IMR-90 (cell line): Measurements from ENCODE around the gene TENM3.

ENCODE experiments used
- MAZ ChIP-seq: IDR thresholded peaks from 2 replicates; pipeline ENCODE4 v1.6.1; 2012; ENCODE audit warnings: low read depth, mild to moderate bottlenecking, low read length, improper control_type of control experiment, moderate library complexity, borderline replicate concordance
- NFE2L2 ChIP-seq: fragments of 150-350 bp; IDR thresholded peaks from 2 replicates; pipeline ENCODE4 v1.6.1; 2016; ENCODE audit warnings: low read depth, mild to moderate bottlenecking, low read length
- POLR2A ChIP-seq: IDR thresholded peaks from 2 replicates; pipeline ENCODE4 v1.6.1; 2012; ENCODE audit warnings: mild to moderate bottlenecking, low read depth, low read length
- RAD21 ChIP-seq: IDR thresholded peaks from 2 replicates; pipeline ENCODE4 v1.6.1; 2012; ENCODE audit warnings: low read length, improper control_type of control experiment
- SMC3 ChIP-seq: fragments of 150-350 bp; IDR thresholded peaks from 2 replicates; pipeline ENCODE4 v1.6.1; 2016; ENCODE audit warnings: low read depth, mild to moderate bottlenecking, antibody characterized with exemption, low read length, moderate library complexity
- TF ChIP-seq, protein P1 (sequence below): conservative IDR thresholded peaks from 2 replicates; pipeline ENCODE4 v1.5.1; 2012; ENCODE audit warnings: mild to moderate bottlenecking, low read depth, low read length, improper control_type of control experiment

GRCh38 chr4:182320092-182320491, 76.9 kb downstream of the TENM3 start:
- TF ChIP-seq, protein P1, sequence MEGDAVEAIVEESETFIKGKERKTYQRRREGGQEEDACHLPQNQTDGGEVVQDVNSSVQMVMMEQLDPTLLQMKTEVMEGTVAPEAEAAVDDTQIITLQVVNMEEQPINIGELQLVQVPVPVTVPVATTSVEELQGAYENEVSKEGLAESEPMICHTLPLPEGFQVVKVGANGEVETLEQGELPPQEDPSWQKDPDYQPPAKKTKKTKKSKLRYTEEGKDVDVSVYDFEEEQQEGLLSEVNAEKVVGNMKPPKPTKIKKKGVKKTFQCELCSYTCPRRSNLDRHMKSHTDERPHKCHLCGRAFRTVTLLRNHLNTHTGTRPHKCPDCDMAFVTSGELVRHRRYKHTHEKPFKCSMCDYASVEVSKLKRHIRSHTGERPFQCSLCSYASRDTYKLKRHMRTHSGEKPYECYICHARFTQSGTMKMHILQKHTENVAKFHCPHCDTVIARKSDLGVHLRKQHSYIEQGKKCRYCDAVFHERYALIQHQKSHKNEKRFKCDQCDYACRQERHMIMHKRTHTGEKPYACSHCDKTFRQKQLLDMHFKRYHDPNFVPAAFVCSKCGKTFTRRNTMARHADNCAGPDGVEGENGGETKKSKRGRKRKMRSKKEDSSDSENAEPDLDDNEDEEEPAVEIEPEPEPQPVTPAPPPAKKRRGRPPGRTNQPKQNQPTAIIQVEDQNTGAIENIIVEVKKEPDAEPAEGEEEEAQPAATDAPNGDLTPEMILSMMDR, result no peak
- TF ChIP-seq MAZ (no peak), POLR2A (no peak), RAD21 (no peak), SMC3 (no peak), NFE2L2 (no peak)
